ENCODE data around the gene TRDN.
"Not testable (repeated sequence)": the region's sequence is repeated elsewhere in the genome, so short reads cannot be mapped to it uniquely, and the experiment has no call there.

Gene TRDN

GRCh38 chr6:123233336-123233735 is 403.4 kb downstream of the TRDN start:
- DNase-seq, result no peak

GRCh38 chr6:123227789-123228188 is 409.0 kb downstream of the TRDN start:
- DNase-seq, result not testable (repeated sequence)

DNA sequence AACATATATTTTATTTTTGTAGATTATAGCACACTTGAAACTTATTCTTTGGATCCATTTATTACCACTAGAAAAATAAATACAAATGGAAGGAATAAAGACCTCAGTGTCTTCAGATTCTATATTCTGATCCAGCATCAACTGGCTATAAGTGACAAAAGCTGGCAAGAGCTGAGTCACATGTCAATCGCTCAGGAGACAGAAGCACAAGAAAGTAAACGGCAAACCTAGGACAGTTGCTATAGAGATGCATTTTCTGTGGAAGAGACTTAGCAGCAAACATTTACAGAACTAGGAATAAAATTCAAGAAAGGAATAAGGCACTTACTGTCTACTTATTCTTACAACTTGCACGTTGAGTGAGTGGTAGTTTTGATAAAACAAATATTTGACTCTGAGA is 410.4 kb downstream of the TRDN start:
- no peak for DNase-seq

DNA sequence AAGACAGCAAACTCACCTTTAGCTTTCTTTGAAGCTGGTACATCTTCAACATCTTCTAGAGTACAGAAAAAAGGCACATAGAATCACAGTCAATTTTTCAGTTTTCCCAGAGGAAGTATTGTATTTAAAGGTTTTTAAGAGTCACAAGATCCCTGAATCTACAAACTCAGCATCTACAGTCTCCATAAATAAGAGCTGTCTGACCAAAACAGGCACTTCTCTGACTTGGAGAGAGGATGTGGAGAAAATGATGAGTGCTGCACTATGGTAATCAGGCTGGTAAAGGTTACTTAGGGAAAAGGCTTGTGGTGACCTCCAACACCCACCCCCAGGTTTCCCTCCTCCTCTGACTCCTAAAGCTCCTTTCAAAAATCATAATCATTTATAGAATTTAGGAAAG is 412.7 kb downstream of the TRDN start:
- DNase-seq, result no peak

- DNase-seq, result no peak
These were observed 413.3 kb downstream of the TRDN start for GRCh38 chr6:123223461-123223860.

GRCh38 chr6:123215211-123215610 is 421.5 kb downstream of the TRDN start:
- DNase-seq, result no peak

DNA sequence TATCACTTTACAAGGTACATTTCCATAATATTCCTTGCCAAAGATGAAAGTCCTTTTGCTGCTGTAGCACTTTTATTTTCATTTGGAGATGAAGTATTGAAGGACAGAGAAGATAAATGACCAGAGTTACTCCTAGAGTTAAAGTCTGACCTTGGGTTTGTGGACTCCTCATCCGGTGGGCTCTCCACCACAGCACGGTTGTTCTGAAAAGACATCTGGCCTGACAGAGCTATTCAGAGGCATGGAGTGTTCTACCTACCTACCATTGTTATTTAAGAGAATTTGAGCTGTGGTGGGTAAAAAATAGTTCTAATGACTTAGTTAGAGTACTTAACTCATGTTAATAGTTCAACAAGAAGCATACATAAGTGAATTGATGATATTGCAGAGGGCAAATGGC is 422.3 kb downstream of the TRDN start:
- DNase-seq, result no peak

GRCh38 chr6:123213921-123214320 is 422.8 kb downstream of the TRDN start:
- no peak for DNase-seq

GRCh38 chr6:123211777-123212545 is 424.8 kb downstream of the TRDN start:
- no peak for DNase-seq

GRCh38 chr6:123210645-123211044 is 426.1 kb downstream of the TRDN start:
- no peak for DNase-seq

DNA sequence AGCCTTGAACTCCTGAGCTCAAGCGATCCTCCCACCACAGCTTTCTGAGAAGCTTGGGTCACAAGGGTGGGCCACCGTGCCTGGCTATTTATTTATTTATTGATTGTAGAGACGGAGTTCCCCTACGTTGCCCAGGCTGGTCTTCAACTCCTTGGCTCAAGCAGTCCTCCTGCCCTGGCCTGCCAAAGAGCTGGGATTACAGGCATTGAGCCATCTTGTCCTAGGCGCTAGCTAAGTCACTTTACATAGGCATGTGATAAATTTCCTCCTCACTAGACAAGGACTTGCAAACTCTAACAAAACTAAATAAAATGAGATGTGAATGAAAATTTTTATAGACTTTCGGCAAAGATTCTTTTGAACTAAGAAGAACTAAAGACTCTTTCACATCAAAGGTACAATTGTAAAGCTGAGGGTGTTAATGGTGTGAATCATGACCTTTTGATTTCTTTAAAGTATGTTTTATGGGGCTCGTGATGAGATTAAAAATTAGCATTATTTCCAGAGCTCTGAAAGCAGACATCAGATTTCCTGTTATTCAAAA is 428.7 kb downstream of the TRDN start:
- DNase-seq, result no peak

DNA sequence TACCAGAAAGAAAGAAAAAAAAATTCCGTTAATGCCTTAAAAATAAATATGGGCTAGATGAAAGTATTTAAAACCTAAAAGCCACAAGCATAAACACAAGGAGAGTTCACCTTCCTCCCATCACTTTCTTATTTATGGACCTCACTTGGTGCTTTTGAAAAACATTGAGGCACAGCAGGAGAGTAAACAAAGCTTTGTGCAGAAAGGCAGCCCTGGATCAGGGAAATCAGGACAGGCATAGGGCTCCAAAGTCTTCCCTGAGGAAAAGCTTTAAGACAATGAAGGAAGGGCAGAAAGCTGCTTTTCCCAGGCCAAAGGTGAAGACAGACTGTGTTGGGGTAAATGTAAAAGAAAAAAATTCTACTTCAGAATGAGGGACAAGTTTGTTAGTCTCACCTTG is 432.8 kb downstream of the TRDN start:
- DNase-seq, result no peak

DNA sequence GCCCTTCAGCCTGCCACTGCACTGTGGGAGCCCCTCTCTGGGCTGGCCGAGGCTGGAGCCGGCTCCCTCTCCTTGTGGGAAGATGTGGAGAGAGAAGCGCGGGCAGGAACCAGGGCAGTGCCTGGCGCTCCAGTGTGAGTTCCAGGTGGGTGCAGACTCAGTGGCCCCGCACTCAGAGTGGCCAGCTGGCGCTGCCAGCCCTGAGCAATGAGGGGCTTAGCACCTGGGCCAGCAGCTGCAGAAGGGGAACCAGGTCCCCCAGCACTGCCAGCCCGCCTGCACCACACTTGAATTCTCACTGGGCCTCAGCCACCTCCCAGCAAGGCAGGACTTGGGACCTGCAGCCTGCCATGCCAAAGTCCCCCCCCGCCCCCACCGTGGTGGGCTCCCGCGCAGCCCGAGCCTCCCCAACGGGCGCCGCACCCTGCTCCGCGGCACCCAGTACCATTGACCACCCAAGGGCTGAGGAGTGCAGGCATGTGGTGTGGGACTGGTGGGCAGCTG is 434.8 kb downstream of the TRDN start:
- DNase-seq, result no peak

GRCh38 chr6:123193298-123193697 is 443.5 kb downstream of the TRDN start:
- no peak for DNase-seq

DNA sequence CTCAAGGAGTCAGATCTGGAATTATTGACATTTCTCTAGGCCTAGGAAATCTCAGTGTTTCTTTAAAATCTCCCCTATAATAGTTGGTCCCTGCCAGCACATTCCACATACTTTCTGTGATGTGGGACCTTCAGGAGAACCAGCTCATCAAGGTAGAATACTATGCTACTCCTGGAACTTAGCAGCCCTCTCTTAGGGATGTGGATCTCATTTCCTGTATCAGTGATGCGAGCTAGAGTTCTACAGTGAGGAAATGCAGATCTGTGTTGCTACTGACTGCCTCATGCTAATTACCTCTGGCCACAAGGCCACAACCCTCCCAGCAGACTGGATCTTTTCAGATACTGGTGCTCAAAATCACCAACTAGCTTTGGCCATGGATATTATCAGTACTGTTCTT is 446.9 kb downstream of the TRDN start:
- DNase-seq, result no peak

DNA sequence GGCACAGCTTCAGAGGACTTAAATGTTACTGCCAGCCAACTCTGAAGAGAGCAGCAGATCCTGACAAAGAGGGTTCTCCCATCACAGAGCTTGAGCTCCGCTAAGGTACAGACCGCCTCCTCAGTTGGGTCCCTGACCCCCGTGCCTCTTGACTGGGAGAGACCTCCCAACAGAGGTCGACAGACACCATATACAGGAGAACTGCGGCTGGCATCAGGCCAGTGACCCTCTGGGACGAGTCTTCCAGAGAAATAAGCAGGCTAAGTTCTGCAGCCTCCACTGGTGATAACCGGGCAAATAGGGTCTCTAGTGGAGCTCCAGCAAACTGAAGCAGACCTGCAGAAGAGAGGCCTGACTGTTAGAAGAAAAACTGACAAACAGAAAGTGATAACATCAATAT is 453.8 kb downstream of the TRDN start:
- DNase-seq, result no peak

DNA sequence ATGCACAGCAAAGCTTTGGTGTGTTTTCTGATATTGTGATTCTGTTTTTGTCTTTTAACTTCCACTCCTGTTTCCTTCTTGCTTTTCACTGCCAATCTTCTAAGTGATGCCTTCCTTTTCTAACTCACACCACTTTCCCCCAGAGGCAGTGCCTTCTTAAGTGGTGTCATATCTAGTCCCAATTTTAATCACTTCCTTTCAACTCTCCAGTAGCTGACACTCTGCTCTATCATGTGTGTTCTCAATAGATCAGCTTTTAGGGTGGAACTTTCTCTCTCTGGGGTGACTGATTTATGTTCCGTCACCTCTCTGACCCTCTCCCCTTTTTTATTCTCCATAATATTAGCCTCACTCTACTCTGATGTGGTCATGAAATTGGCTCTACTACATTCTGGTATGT is 460.0 kb downstream of the TRDN start:
- DNase-seq, result no peak

DNA sequence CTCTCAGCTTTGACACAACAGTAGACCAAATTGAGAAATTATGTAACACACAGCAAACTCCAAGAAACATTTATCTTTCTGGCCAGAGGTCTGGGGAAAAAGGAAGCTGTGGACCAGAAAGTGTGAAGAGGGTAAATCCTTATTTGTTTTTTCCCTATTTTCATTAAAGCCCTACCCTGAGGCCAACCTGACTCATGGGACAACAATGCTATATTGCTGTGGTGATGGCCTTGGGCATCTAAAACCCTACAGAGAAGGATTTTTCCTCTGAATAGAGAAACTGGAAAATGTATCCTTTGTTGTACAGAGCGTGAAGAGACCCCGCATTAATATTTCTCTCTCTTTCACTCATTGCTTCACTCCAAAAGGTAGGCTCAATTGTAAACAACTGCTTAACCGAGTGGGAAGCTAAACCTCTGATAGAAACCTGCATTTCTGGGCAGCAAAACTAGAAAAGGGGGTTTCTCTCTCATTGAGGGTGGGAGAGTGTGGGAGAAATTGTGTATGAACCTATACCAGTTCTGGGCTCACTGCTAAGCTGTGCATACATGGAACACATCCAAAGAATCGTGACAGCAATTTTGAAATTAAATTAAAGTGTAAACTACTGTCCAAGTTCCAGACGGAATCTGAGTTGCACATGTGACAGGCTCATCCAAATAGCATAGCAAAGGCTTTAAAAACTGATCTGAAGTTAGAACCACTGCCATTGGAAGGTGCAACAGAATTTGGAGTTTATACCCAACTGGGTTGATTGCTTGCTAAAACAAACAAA is 465.2 kb downstream of the TRDN start:
- DNase-seq, result no peak

DNA sequence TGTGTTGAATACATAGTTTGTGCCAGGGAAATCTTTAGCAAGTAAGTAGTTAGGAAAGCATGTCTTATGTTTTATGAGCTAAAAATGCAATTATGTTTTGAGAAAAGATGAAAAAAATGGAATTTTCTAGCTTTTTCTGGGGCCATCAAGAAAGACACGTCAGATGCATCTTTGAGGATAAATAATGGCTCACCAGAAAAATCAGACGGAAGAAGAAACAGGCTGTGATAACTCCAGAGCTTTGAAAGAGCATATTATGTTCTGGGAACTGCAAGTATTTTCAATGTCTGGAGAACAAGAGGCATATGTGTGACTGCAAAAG is 467.0 kb downstream of the TRDN start:
- DNase-seq, result no peak

DNA sequence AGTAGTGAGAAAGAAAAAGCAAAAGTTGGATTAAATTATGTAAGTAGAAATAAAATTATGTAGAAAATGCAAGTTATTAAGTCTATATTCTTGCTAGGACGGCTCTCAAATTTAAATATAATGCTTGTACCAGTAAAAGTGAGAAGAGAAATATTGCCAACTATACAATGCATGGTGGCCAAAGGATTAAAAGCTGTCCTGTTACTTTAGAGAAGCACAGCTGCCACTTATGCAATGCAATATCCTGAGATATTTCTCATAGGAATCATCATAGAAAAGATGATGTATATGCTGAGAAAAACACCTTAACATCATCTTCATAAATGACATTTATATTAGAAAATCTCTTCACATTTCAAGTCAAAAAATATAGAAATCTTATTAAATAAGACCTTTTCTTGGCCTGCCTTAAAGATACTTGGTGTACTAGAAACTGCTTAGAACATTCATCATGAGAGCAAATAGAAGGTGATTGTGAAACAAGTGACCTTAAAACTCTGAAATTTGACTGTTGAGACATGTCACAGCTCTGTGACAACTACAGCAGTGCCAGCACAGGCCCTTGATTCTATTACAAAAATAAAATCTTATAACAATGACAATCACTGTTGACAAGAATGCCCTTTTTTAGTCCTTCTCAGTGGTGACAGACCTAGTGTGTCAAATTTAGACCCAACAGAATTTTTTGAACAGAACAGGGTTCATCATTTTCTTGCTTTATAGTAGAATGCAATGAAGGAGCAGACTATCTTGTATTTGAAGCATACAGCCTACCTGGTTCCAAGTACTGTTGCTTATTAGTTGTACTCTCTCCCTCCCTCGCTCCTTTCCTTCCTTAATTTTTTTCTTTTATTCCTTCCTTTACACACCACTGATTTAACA is 467.6 kb downstream of the TRDN start:
- DNase-seq, result no peak

GRCh38 chr6:123168466-123168865 is 468.3 kb downstream of the TRDN start:
- no peak for DNase-seq

Data from fibroblast of skin of scalp (primary cell).